ENCODE data around the gene HNRNPC.

- TF ChIP-seq MAX (IDR thresholded peaks at IDR 0.05) = no peak
- TF ChIP-seq CTCF (IDR thresholded peaks at IDR 0.05; ENCODE audit: control extremely low read depth in 1 of 3, insufficient read depth in 1 of 3, low read depth in 1 of 3, low read length in 3 of 3) = no peak
- no peak for TF ChIP-seq BRCA1 (IDR thresholded peaks at IDR 0.05; ENCODE audit: low read depth, low read length)
- 0 out of 3 replicates have a peak, but pooled peaks of 1 of the 2 experiments have one; percentile 16 for TF ChIP-seq POLR2A (IDR thresholded peaks at IDR 0.05; ENCODE audit: control extremely low read depth in 1 of 2, low read depth in 2 of 2, low read length in 2 of 2)
- TF ChIP-seq NRF1 (IDR thresholded peaks at IDR 0.05; ENCODE audit: low read depth, low read length) = no peak
- no peak for TF ChIP-seq EZH2 (IDR thresholded peaks at IDR 0.05; ENCODE audit: low read depth, low read length, severe bottlenecking)
- TF ChIP-seq RNF2 (IDR thresholded peaks at IDR 0.05; ENCODE audit: borderline replicate concordance, low read depth, low read length, missing control alignments, poor library complexity, severe bottlenecking) = no peak
- no peak for TF ChIP-seq SIN3A (conservative IDR thresholded peaks at IDR 0.05 in 1 of 2, IDR thresholded peaks at IDR 0.05 in 1 of 2; ENCODE audit: low read depth in 1 of 2, low read length in 2 of 2)
- no peak for TF ChIP-seq SP2 (IDR thresholded peaks at IDR 0.05; ENCODE audit: low read length)
- no peak for TF ChIP-seq BCL11A (IDR thresholded peaks at IDR 0.05; ENCODE audit: low read depth in 2 of 2, low read length in 2 of 2)
- no peak; the same call in 1 of the 2 replicates for TF ChIP-seq POLR2AphosphoS5 (IDR thresholded peaks at IDR 0.05; ENCODE audit: low read depth, low read length)
- TF ChIP-seq E2F6 (IDR thresholded peaks at IDR 0.05) = no peak
Measured at GRCh38 chr14:21256539-21257393, 12.5 kb downstream of the HNRNPC start.

All from H1 (cell line).